Transverse colon (tissue), 4 donors: ENCODE measurements around the gene NSMF. TPM values are rescaled to one million over a fixed set of nuclear protein-coding genes. Genes with fewer than 3 reads are reported as not detected.

Source experiments
- DNase-seq: peaks from one replicate; pipeline ENCODE4 v3.0.0-alpha.2; 2019
- H3K27ac ChIP-seq, 4 donors: fragments of 200-600 bp; sonication (generic); 2 replicates each; pipeline ENCODE4 v1.5.1; 2016 to 2018; ENCODE audit warnings: inconsistent platforms in 4 of 4
- H3K27me3 ChIP-seq: fragments of 200-600 bp; sonication (generic); 2 replicates; pipeline ENCODE4 v1.5.1; 2017; ENCODE audit warnings: inconsistent platforms
- H3K36me3 ChIP-seq, 4 donors: fragments of 200-600 bp; sonication (generic); 2 replicates each; pipeline ENCODE4 v1.5.1; 2017 to 2019; ENCODE audit warnings: inconsistent platforms in 4 of 4
- H3K4me1 ChIP-seq, 4 donors: fragments of 200-600 bp; sonication (generic); 2 replicates each; pipeline ENCODE4 v1.5.1; 2017 to 2020; ENCODE audit warnings: inconsistent platforms in 4 of 4
- H3K4me3 ChIP-seq, 4 donors: fragments of 200-600 bp; sonication (generic); 1 replicate in 1 of 4; 2 replicates in 3 of 4; pipeline versions ENCODE4 v1.5.1 to v1.6.1; 2017 to 2019; ENCODE audit warnings: inconsistent platforms in 4 of 4
- H3K9me3 ChIP-seq, 2 donors: fragments of 200-600 bp; sonication (generic); 2 replicates each; pipeline ENCODE4 v1.5.1; 2017 to 2019; ENCODE audit warnings: inconsistent platforms in 2 of 2
- CTCF ChIP-seq, 5 experiments: fragments of 200-600 bp in 3 of 5; fragments of 450-650 bp in 2 of 5; sonication (generic) in 3 of 5; IDR thresholded peaks; 1 replicate in 2 of 5; 2 replicates in 3 of 5; pipeline ENCODE4 v1.5.1; 2016 to 2017; ENCODE audit warnings: antibody characterized with exemption in 5 of 5, inconsistent platforms in 3 of 5, mild to moderate bottlenecking in 2 of 5, moderate library complexity in 1 of 5
- EP300 ChIP-seq: sonication (generic); formaldehyde crosslinking; IDR thresholded peaks from one replicate; pipeline ENCODE4 v1.6.1; 2017; ENCODE audit warnings: antibody characterized with exemption, low read depth
- POLR2A ChIP-seq: fragments of 450-650 bp; IDR thresholded peaks from one replicate; pipeline ENCODE4 v1.6.1; 2016; ENCODE audit warnings: antibody characterized with exemption, mild to moderate bottlenecking, moderate library complexity
- POLR2AphosphoS5 ChIP-seq, 3 donors: sonication (generic); formaldehyde crosslinking; IDR thresholded peaks; one replicate each; pipeline ENCODE4 v1.6.1; 2016; ENCODE audit warnings: antibody characterized with exemption in 3 of 3
- WGBS, 2 donors: methylation state at CpG; one replicate each; pipeline ENCODE4 v1.1.5; 2018; ENCODE audit warnings: low coverage in 1 of 2; 5-methylcytosine and 5-hydroxymethylcytosine counted together
- in situ Hi-C, 4 donors: fragments of 200-750 bp; cut with MboI; loops; one replicate each; pipeline versions ENCODE4 v1.15.0 to v1.15.1; 2017; ENCODE audit warnings: low sequenced_read_pairs in 3 of 4, low pct_ligation_motif_present in 1 of 4, low pct_unique_long_range_greater_than_20kb in 1 of 4
- intact Hi-C: fragments of 100-400 bp; cut with DNase I; formaldehyde crosslinking; loops from one replicate; pipeline ENCODE4 v1.15.1; 2023; ENCODE audit warnings: low total_unique reads
- total RNA-seq, 4 donors: library from RNA; depleted of rRNA; stranded (reverse); fragments of >200 nt; gene quantifications; one replicate each; pipeline ENCODE4 v1.1.0, GENCODE V29; 2016

NSMF gene
- total RNA-seq, 4 donors from 2014 or later, result 44.6 to 130 (median 55.2) TPM

- Histone ChIP-seq H3K27me3 (no peaks in the 10 kb centered on the region), H3K36me3 (no peaks in the 10 kb centered on the region), H3K27ac (no peak overlapping the region), H3K4me1 (peaks cover 27 to 62% (median 42%) of the 10 kb centered on the region in 4 donors), H3K9me3 (no peaks in the 10 kb centered on the region), H3K4me3 (no peak overlapping the region)
- TF ChIP-seq POLR2AphosphoS5 (IDR thresholded peaks at IDR 0.05), result no peak
- TF ChIP-seq EP300, result no peak
- no peak for TF ChIP-seq POLR2A
- TF ChIP-seq CTCF (IDR thresholded peaks at IDR 0.05), result no peak
- WGBS, 2 donors, result 93% methylated on average over 21 of the region's 24 CpGs; no CpG with 5 or more reads in 1 of the 2 donors
- intact Hi-C loops (no loop called here), in situ Hi-C loops (loop anchor here (10.0 to 25.0 kb wide), 2 partner anchors 122 to 124 kb away; partner anchors contain the start of gene TOR4A (in 2 of the 4))
- DNase-seq, result no peak
These were observed 50.3 kb downstream of the NSMF start for GRCh38 chr9:137408651-137409405.

GRCh38 chr9:137407590-137408300, 51.4 kb downstream of the NSMF start:
- WGBS, 2 donors, result 45% methylated on average over 15 of the region's 31 CpGs; no CpG with 5 or more reads in 1 of the 2 donors
- no peak for TF ChIP-seq POLR2AphosphoS5 (IDR thresholded peaks at IDR 0.05)
- Histone ChIP-seq H3K36me3 (no peaks in the 10 kb centered on the region), H3K4me1 (peaks cover 26 to 54% (median 36%) of the 10 kb centered on the region in 4 donors), H3K4me3 (peak overlapping the region in 3 of 4 donors; percentile 9 to 47 (median 38)), H3K27me3 (no peaks in the 10 kb centered on the region), H3K27ac (peak overlapping the region; percentile 49 to 64 (median 54)), H3K9me3 (no peaks in the 10 kb centered on the region)
- DNase-seq, result no peak
- in situ Hi-C loops, result loop anchor here (10.0 to 25.0 kb wide), 2 partner anchors 120 to 123 kb away; partner anchors contain the start of gene TOR4A (in 2 of the 4)
- intact Hi-C loops, result no loop called here

GRCh38 chr9:137406876-137407589, 52.1 kb downstream of the NSMF start:
- peaks cover 19 to 47% (median 28%) of the 10 kb centered on the region in 4 donors for H3K4me1 ChIP-seq
- H3K27ac ChIP-seq, result peak overlapping the region; percentile 49 to 64 (median 54)
- peak; percentile 79 for DNase-seq
- in situ Hi-C loops, result loop anchor here (10.0 to 25.0 kb wide), 2 partner anchors 120 to 122 kb away; partner anchors contain the start of gene TOR4A (in 2 of the 4)
- H3K4me3 ChIP-seq, result peak overlapping the region in 3 of 4 donors; percentile 9 to 47 (median 38)
- H3K36me3 ChIP-seq, result no peaks in the 10 kb centered on the region
- TF ChIP-seq CTCF (IDR thresholded peaks at IDR 0.05) (peak; percentile 58 to 93 (median 78)), POLR2A (no peak)
- 1% methylated on average over 32 of the region's 63 CpGs; no CpG with 5 or more reads in 1 of the 2 donors for WGBS, 2 donors
- intact Hi-C loops, result no loop called here
- no peaks in the 10 kb centered on the region for H3K27me3 ChIP-seq
- H3K9me3 ChIP-seq, result no peaks in the 10 kb centered on the region

- DNase-seq, result no peak
- Histone ChIP-seq H3K36me3 (no peaks in the 10 kb centered on the region), H3K27me3 (no peaks in the 10 kb centered on the region), H3K4me3 (peak overlapping the region in 3 of 4 donors; percentile 9 to 47 (median 38)), H3K9me3 (no peaks in the 10 kb centered on the region), H3K4me1 (peaks cover 13 to 40% (median 23%) of the 10 kb centered on the region in 4 donors), H3K27ac (peak overlapping the region in 3 of 4 donors; percentile 49 to 64 (median 57))
- intact Hi-C loops (no loop called here), in situ Hi-C loops (loop anchor here (10.0 to 25.0 kb wide), 2 partner anchors 119 to 121 kb away; partner anchors contain the start of gene TOR4A (in 2 of the 4))
- WGBS, 2 donors, result 58 to 59% methylated on average over 12 to 20 of the region's 20 CpGs
- TF ChIP-seq POLR2A (no peak), EP300 (no peak), CTCF (IDR thresholded peaks at IDR 0.05) (no peak)
These were observed 52.9 kb downstream of the NSMF start for GRCh38 chr9:137406085-137406760.
